GM23338 (cell line): ENCODE measurements around the gene DOLPP1. TPM values are rescaled to one million over a fixed set of nuclear protein-coding genes. Genes with fewer than 3 reads are reported as not detected.

ENCODE experiments used
- ATAC-seq: fragments of 200-7000 bp; cut with Tn5 transposase; 3 replicates; pipeline ENCODE4 v1.9.1; 2020
- DNase-seq: peaks from one replicate; pipeline ENCODE4 v3.0.0-alpha.2; 2015; ENCODE audit warnings: low spot score
- H2AFZ ChIP-seq: fragments of 200-600 bp; sonication (generic); 2 replicates; pipeline ENCODE4 v1.8.0; 2016; ENCODE audit warnings: antibody characterized with exemption, mild to moderate bottlenecking, moderate library complexity
- H3F3A ChIP-seq: fragments of 200-600 bp; sonication (generic); replicated peaks from 2 replicates; pipeline ENCODE4 v1.8.0; 2017; ENCODE audit warnings: antibody characterized with exemption, mixed run types, low read depth
- H3K27ac ChIP-seq: fragments of 200-600 bp; sonication (generic); 2 replicates; pipeline ENCODE4 v1.6.1; 2016; ENCODE audit warnings: low read depth
- H3K27me3 ChIP-seq: fragments of 200-600 bp; sonication (generic); 2 replicates; pipeline ENCODE4 v1.8.0; 2016; ENCODE audit warnings: mild to moderate bottlenecking, mixed run types, moderate library complexity; ENCODE audit not compliant: insufficient read depth
- H3K36me3 ChIP-seq: fragments of 200-600 bp; sonication (generic); 2 replicates; pipeline ENCODE4 v1.8.0; 2016; ENCODE audit warnings: mild to moderate bottlenecking; ENCODE audit not compliant: insufficient read depth
- H3K4me1 ChIP-seq: fragments of 200-600 bp; sonication (generic); 2 replicates; pipeline ENCODE4 v1.8.0; 2016; ENCODE audit warnings: mild to moderate bottlenecking, moderate library complexity; ENCODE audit not compliant: insufficient read depth
- H3K4me2 ChIP-seq: fragments of 200-600 bp; sonication (generic); 2 replicates; pipeline ENCODE4 v1.7.1; 2017; ENCODE audit warnings: mixed run types
- H3K4me3 ChIP-seq: fragments of 200-600 bp; sonication (generic); 2 replicates; pipeline ENCODE4 v1.6.1; 2016; ENCODE audit warnings: mixed run types
- H3K79me2 ChIP-seq: fragments of 200-600 bp; sonication (generic); replicated peaks from 2 replicates; pipeline ENCODE4 v1.8.0; 2017; ENCODE audit warnings: mild to moderate bottlenecking; ENCODE audit not compliant: insufficient read depth
- H3K9me2 ChIP-seq: fragments of 200-600 bp; sonication (generic); 2 replicates; pipeline ENCODE4 v1.8.0; 2017; ENCODE audit not compliant: insufficient read depth
- H4K20me1 ChIP-seq: fragments of 200-600 bp; sonication (generic); replicated peaks from 2 replicates; pipeline ENCODE4 v1.8.0; 2017; ENCODE audit warnings: mild to moderate bottlenecking; ENCODE audit not compliant: insufficient read depth
- H3K27ac Mint-ChIP-seq: 2 replicates; pipeline ENCODE4 v1.8.0; 2020; ENCODE audit warnings: inconsistent platforms, mild to moderate bottlenecking, moderate library complexity, mixed read lengths
- H3K27me3 Mint-ChIP-seq: 3 replicates; pipeline ENCODE4 v1.8.0; 2022; ENCODE audit warnings: low read depth, mild to moderate bottlenecking, moderate library complexity, mixed read lengths, inconsistent platforms; ENCODE audit not compliant: insufficient read depth, poor library complexity
- H3K36me3 Mint-ChIP-seq: 3 replicates; pipeline ENCODE4 v1.8.0; 2021; ENCODE audit warnings: low read depth, mild to moderate bottlenecking, inconsistent platforms, moderate library complexity, mixed read lengths
- H3K4me1 Mint-ChIP-seq: 3 replicates; pipeline ENCODE4 v1.8.0; 2020; ENCODE audit warnings: mild to moderate bottlenecking, inconsistent platforms, mixed read lengths
- H3K4me3 Mint-ChIP-seq: 3 replicates; pipeline ENCODE4 v1.8.0; 2021; ENCODE audit warnings: moderate library complexity, mild to moderate bottlenecking, inconsistent platforms, mixed read lengths
- H3K9me3 Mint-ChIP-seq: 3 replicates; pipeline ENCODE4 v1.8.0; 2020; ENCODE audit warnings: moderate library complexity, mild to moderate bottlenecking, inconsistent platforms, mixed read lengths
- CREB1 ChIP-seq: fragments of 250-450 bp; sonication (Bioruptor Pico); IDR thresholded peaks from 2 replicates; pipeline ENCODE4 v1.5.0; 2020; ENCODE audit warnings: low read depth, mild to moderate bottlenecking, moderate library complexity
- EZH2 ChIP-seq: fragments of 200-600 bp; sonication (generic); IDR thresholded peaks from one replicate; pipeline ENCODE4 v1.8.0; 2017; ENCODE audit warnings: antibody characterized with exemption, mild to moderate bottlenecking, low read depth; ENCODE audit not compliant: unreplicated experiment
- EZH2phosphoT487 ChIP-seq: fragments of 200-600 bp; sonication (generic); IDR thresholded peaks from one replicate; pipeline ENCODE4 v1.8.1; 2018; ENCODE audit warnings: antibody characterized with exemption; ENCODE audit not compliant: unreplicated experiment
- JUNB ChIP-seq: IDR thresholded peaks from one replicate; pipeline ENCODE4 v1.6.1; 2016; ENCODE audit warnings: antibody characterized with exemption; ENCODE audit not compliant: unreplicated experiment
- NANOG ChIP-seq: IDR thresholded peaks from 2 replicates; pipeline ENCODE4 v1.6.1; 2016; ENCODE audit warnings: antibody characterized with exemption, borderline replicate concordance
- POLR2AphosphoS5 ChIP-seq: IDR thresholded peaks from 2 replicates; pipeline ENCODE4 v1.6.1; 2016; ENCODE audit warnings: antibody characterized with exemption, low read depth
- STAT1 ChIP-seq: IDR thresholded peaks from one replicate; pipeline ENCODE4 v1.6.1; 2016; ENCODE audit warnings: antibody characterized with exemption; ENCODE audit not compliant: unreplicated experiment
- ZNF114 ChIP-seq: fragments of 250-450 bp; sonication (Bioruptor Pico); IDR thresholded peaks from 2 replicates; pipeline ENCODE4 v1.5.0; 2020; ENCODE audit warnings: mild to moderate bottlenecking, moderate library complexity
- ZNF331 ChIP-seq: fragments of 250-450 bp; sonication (Bioruptor Pico); IDR thresholded peaks from 2 replicates; pipeline ENCODE4 v1.5.0; 2020; ENCODE audit warnings: low read depth, mild to moderate bottlenecking, moderate library complexity
- polyA plus RNA-seq: library from polyadenylated mRNA; unstranded; fragments of >200 nt; fragmentation: Nextera tagmentation; extraction: Ambion mirVana; gene quantifications from 2 replicates; pipeline ENCODE4 v1.2.1, GENCODE V29; 2016
- total RNA-seq: library from RNA; depleted of rRNA; stranded (reverse); fragments of >200 nt; shearing (Covaris generic); gene quantifications from 2 replicates; pipeline ENCODE4 v1.2.3, GENCODE V29; 2014
- TF ChIP-seq, protein P1 (sequence below): IDR thresholded peaks from 2 replicates; pipeline ENCODE4 v1.6.1; 2016; ENCODE audit warnings: antibody characterized with exemption
- TF ChIP-seq, protein P2 (sequence below): fragments of 250-450 bp; sonication (Bioruptor Pico); IDR thresholded peaks from 2 replicates; pipeline ENCODE4 v1.5.0; 2020; ENCODE audit warnings: mild to moderate bottlenecking, moderate library complexity
- TF ChIP-seq, protein P3 (sequence below): IDR thresholded peaks from one replicate; pipeline ENCODE4 v1.6.1; 2018; ENCODE audit warnings: antibody characterized with exemption; ENCODE audit not compliant: unreplicated experiment
- TF ChIP-seq, protein P4 (sequence below), 2 experiments: fragments of 200-600 bp in 1 of 2; sonication (generic) in 1 of 2; conservative IDR thresholded peaks; 2 replicates each; pipeline versions ENCODE4 v1.5.1 to v1.6.1; 2016 to 2017; ENCODE audit warnings: antibody characterized with exemption in 2 of 2, low read depth in 2 of 2, mild to moderate bottlenecking in 2 of 2, moderate library complexity in 1 of 2

The DOLPP1 gene
- total and polyA plus RNA-seq, 2 experiments from 2014 or later = 23.3 to 31.9 TPM

DNA sequence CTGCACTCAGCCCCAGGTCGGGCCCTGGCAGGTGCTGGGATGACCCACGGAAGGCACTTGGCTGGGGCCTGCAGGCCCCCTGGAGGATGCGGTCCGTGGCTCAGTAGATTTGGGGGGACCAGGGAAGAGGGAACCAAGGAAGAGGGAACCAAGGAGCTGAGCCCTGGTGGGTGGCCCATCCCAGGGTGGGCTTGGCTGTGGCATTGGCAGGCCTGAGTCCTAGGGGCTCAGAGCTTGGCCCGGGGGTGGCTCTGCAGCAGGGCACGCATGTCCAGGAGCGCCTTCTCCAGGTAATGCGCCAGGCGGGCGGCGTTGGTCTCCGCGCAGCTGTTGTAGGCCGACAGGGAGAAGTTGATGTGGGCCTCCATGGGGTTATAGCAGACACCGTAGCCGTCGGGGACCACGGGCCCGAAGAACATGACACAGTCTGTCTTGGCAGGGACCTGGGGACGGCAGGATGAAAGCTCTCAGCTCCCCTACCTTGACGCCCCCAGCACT is 14.3 kb downstream of the DOLPP1 start:
- Histone ChIP-seq H3F3A (0 out of 2 replicates have a peak, but pooled peaks cover 3% of the 10 kb centered on the region), H3K36me3 (no peaks in the 10 kb centered on the region), H3K27ac (no peak overlapping the region), H3K9me2 (no peaks in the 10 kb centered on the region), H3K4me3 (no peak overlapping the region), H3K27me3 (no peaks in the 10 kb centered on the region), H3K4me1 (no peaks in the 10 kb centered on the region), H4K20me1 (peaks cover 4% of the 10 kb centered on the region; the same call in 1 of the 2 replicates), H3K4me2 (no peak overlapping the region), H2AFZ (no peak overlapping the region), H3K79me2 (no peaks in the 10 kb centered on the region)
- TF ChIP-seq CREB1 (CRISPR knock-in tag) (no peak), STAT1 (no peak), POLR2AphosphoS5 (no peak), EZH2 (no peak), JUNB (no peak), ZNF331 (no peak), ZNF114 (CRISPR knock-in tag) (no peak), EZH2phosphoT487 (no peak), NANOG (no peak)
- TF ChIP-seq, protein P1, sequence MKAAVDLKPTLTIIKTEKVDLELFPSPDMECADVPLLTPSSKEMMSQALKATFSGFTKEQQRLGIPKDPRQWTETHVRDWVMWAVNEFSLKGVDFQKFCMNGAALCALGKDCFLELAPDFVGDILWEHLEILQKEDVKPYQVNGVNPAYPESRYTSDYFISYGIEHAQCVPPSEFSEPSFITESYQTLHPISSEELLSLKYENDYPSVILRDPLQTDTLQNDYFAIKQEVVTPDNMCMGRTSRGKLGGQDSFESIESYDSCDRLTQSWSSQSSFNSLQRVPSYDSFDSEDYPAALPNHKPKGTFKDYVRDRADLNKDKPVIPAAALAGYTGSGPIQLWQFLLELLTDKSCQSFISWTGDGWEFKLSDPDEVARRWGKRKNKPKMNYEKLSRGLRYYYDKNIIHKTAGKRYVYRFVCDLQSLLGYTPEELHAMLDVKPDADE = no peak
- TF ChIP-seq, protein P2, sequence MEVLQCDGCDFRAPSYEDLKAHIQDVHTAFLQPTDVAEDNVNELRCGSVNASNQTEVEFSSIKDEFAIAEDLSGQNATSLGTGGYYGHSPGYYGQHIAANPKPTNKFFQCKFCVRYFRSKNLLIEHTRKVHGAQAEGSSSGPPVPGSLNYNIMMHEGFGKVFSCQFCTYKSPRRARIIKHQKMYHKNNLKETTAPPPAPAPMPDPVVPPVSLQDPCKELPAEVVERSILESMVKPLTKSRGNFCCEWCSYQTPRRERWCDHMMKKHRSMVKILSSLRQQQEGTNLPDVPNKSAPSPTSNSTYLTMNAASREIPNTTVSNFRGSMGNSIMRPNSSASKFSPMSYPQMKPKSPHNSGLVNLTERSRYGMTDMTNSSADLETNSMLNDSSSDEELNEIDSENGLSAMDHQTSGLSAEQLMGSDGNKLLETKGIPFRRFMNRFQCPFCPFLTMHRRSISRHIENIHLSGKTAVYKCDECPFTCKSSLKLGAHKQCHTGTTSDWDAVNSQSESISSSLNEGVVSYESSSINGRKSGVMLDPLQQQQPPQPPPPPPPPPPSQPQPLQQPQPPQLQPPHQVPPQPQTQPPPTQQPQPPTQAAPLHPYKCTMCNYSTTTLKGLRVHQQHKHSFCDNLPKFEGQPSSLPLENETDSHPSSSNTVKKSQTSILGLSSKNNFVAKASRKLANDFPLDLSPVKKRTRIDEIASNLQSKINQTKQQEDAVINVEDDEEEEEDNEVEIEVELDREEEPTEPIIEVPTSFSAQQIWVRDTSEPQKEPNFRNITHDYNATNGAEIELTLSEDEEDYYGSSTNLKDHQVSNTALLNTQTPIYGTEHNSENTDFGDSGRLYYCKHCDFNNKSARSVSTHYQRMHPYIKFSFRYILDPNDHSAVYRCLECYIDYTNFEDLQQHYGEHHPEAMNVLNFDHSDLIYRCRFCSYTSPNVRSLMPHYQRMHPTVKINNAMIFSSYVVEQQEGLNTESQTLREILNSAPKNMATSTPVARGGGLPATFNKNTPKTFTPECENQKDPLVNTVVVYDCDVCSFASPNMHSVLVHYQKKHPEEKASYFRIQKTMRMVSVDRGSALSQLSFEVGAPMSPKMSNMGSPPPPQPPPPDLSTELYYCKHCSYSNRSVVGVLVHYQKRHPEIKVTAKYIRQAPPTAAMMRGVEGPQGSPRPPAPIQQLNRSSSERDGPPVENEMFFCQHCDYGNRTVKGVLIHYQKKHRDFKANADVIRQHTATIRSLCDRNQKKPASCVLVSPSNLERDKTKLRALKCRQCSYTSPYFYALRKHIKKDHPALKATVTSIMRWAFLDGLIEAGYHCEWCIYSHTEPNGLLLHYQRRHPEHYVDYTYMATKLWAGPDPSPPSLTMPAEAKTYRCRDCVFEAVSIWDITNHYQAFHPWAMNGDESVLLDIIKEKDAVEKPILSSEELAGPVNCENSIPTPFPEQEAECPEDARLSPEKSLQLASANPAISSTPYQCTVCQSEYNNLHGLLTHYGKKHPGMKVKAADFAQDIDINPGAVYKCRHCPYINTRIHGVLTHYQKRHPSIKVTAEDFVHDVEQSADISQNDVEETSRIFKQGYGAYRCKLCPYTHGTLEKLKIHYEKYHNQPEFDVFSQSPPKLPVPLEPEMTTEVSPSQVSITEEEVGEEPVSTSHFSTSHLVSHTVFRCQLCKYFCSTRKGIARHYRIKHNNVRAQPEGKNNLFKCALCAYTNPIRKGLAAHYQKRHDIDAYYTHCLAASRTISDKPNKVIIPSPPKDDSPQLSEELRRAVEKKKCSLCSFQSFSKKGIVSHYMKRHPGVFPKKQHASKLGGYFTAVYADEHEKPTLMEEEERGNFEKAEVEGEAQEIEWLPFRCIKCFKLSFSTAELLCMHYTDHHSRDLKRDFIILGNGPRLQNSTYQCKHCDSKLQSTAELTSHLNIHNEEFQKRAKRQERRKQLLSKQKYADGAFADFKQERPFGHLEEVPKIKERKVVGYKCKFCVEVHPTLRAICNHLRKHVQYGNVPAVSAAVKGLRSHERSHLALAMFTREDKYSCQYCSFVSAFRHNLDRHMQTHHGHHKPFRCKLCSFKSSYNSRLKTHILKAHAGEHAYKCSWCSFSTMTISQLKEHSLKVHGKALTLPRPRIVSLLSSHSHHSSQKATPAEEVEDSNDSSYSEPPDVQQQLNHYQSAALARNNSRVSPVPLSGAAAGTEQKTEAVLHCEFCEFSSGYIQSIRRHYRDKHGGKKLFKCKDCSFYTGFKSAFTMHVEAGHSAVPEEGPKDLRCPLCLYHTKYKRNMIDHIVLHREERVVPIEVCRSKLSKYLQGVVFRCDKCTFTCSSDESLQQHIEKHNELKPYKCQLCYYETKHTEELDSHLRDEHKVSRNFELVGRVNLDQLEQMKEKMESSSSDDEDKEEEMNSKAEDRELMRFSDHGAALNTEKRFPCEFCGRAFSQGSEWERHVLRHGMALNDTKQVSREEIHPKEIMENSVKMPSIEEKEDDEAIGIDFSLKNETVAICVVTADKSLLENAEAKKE (CRISPR knock-in tag) = no peak
- TF ChIP-seq, protein P3, sequence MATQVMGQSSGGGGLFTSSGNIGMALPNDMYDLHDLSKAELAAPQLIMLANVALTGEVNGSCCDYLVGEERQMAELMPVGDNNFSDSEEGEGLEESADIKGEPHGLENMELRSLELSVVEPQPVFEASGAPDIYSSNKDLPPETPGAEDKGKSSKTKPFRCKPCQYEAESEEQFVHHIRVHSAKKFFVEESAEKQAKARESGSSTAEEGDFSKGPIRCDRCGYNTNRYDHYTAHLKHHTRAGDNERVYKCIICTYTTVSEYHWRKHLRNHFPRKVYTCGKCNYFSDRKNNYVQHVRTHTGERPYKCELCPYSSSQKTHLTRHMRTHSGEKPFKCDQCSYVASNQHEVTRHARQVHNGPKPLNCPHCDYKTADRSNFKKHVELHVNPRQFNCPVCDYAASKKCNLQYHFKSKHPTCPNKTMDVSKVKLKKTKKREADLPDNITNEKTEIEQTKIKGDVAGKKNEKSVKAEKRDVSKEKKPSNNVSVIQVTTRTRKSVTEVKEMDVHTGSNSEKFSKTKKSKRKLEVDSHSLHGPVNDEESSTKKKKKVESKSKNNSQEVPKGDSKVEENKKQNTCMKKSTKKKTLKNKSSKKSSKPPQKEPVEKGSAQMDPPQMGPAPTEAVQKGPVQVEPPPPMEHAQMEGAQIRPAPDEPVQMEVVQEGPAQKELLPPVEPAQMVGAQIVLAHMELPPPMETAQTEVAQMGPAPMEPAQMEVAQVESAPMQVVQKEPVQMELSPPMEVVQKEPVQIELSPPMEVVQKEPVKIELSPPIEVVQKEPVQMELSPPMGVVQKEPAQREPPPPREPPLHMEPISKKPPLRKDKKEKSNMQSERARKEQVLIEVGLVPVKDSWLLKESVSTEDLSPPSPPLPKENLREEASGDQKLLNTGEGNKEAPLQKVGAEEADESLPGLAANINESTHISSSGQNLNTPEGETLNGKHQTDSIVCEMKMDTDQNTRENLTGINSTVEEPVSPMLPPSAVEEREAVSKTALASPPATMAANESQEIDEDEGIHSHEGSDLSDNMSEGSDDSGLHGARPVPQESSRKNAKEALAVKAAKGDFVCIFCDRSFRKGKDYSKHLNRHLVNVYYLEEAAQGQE = no peak
- TF ChIP-seq, protein P4, sequence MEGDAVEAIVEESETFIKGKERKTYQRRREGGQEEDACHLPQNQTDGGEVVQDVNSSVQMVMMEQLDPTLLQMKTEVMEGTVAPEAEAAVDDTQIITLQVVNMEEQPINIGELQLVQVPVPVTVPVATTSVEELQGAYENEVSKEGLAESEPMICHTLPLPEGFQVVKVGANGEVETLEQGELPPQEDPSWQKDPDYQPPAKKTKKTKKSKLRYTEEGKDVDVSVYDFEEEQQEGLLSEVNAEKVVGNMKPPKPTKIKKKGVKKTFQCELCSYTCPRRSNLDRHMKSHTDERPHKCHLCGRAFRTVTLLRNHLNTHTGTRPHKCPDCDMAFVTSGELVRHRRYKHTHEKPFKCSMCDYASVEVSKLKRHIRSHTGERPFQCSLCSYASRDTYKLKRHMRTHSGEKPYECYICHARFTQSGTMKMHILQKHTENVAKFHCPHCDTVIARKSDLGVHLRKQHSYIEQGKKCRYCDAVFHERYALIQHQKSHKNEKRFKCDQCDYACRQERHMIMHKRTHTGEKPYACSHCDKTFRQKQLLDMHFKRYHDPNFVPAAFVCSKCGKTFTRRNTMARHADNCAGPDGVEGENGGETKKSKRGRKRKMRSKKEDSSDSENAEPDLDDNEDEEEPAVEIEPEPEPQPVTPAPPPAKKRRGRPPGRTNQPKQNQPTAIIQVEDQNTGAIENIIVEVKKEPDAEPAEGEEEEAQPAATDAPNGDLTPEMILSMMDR (conservative IDR thresholded peaks at IDR 0.05; ENCODE audit: low read depth in 2 of 2) = no peak
- no peak for ATAC-seq
- Mint-ChIP-seq H3K27me3 (peaks cover 14% of the 10 kb centered on the region), H3K27ac (no peak overlapping the region), H3K4me1 (peaks cover 2% of the 10 kb centered on the region; the same call in 2 of the 3 replicates), H3K4me3 (no peak overlapping the region), H3K9me3 (no peaks in the 10 kb centered on the region), H3K36me3 (peaks cover 5% of the 10 kb centered on the region; the same call in 1 of the 3 replicates)
- DNase-seq = no peak
